Mesenchymal stem cell (in vitro differentiated cells and primary cell): ENCODE measurements around the gene DENND5A.

Source experiments
- DNase-seq: peaks from one replicate; pipeline ENCODE4 v3.0.0-alpha.2; 2013
- H2AFZ ChIP-seq: one replicate; pipeline ENCODE4 v1.6.1; 2013; ENCODE audit warnings: low read depth, mild to moderate bottlenecking, control low read depth, inconsistent platforms, low read length, moderate library complexity
- H2AK5ac ChIP-seq: 2 replicates; pipeline ENCODE4 v1.6.1; 2013; ENCODE audit warnings: low read length, moderate library complexity, mild to moderate bottlenecking, inconsistent platforms; ENCODE audit not compliant: severe bottlenecking
- H2BK120ac ChIP-seq: one replicate; pipeline ENCODE4 v1.6.1; 2013; ENCODE audit warnings: low read depth, mild to moderate bottlenecking, inconsistent platforms, low read length, moderate library complexity
- H2BK12ac ChIP-seq, 2 experiments: one replicate each; pipeline ENCODE4 v1.6.1; 2013; ENCODE audit warnings: inconsistent platforms in 2 of 2, low read length in 2 of 2, mild to moderate bottlenecking in 2 of 2, moderate library complexity in 2 of 2, control low read depth in 1 of 2
- H2BK15ac ChIP-seq: one replicate; pipeline ENCODE4 v1.6.1; 2013; ENCODE audit warnings: mild to moderate bottlenecking, low read depth, inconsistent platforms; ENCODE audit not compliant: poor library complexity, severe bottlenecking
- H2BK5ac ChIP-seq: 2 replicates; pipeline ENCODE4 v1.6.1; 2013; ENCODE audit warnings: low read depth, mild to moderate bottlenecking, low read length, control low read depth, inconsistent platforms; ENCODE audit not compliant: poor library complexity, severe bottlenecking
- H3K14ac ChIP-seq, 2 experiments: one replicate each; pipeline ENCODE4 v1.6.1; 2013; ENCODE audit warnings: inconsistent platforms in 2 of 2, low read length in 2 of 2, control low read depth in 1 of 2, mild to moderate bottlenecking in 1 of 2, moderate library complexity in 1 of 2
- H3K18ac ChIP-seq, 2 experiments: one replicate each; pipeline ENCODE4 v1.6.1; 2013; ENCODE audit warnings: inconsistent platforms in 2 of 2, low read length in 2 of 2, control low read depth in 1 of 2, low read depth in 1 of 2, mild to moderate bottlenecking in 1 of 2
- H3K23ac ChIP-seq, 2 experiments: one replicate each; pipeline ENCODE4 v1.6.1; 2013; ENCODE audit warnings: inconsistent platforms in 2 of 2, low read length in 2 of 2, mild to moderate bottlenecking in 2 of 2, moderate library complexity in 2 of 2, control low read depth in 1 of 2
- H3K27ac ChIP-seq: 2 replicates; pipeline ENCODE4 v1.5.1; 2013; ENCODE audit warnings: mild to moderate bottlenecking, moderate library complexity, low read length, control low read depth, inconsistent platforms; ENCODE audit not compliant: poor library complexity, severe bottlenecking
- H3K27me3 ChIP-seq, 2 experiments: 2 replicates each; pipeline versions ENCODE4 v1.6.1 to v1.7.0; 2013; ENCODE audit warnings: low read length in 2 of 2, mild to moderate bottlenecking in 2 of 2, moderate library complexity in 2 of 2, control low read depth in 1 of 2, inconsistent platforms in 1 of 2; ENCODE audit not compliant: control insufficient read depth in 1 of 2, insufficient read depth in 1 of 2
- H3K36me3 ChIP-seq, 2 experiments: 2 replicates each; pipeline versions ENCODE4 v1.6.1 to v1.7.0; 2013; ENCODE audit warnings: low read length in 2 of 2, control low read depth in 1 of 2, inconsistent platforms in 1 of 2, low read depth in 1 of 2, mild to moderate bottlenecking in 1 of 2; ENCODE audit not compliant: insufficient read depth in 2 of 2, control insufficient read depth in 1 of 2
- H3K4ac ChIP-seq, 2 experiments: one replicate each; pipeline ENCODE4 v1.6.1; 2013; ENCODE audit warnings: inconsistent platforms in 2 of 2, low read length in 2 of 2, mild to moderate bottlenecking in 2 of 2, moderate library complexity in 2 of 2, control low read depth in 1 of 2, low read depth in 1 of 2
- H3K4me1 ChIP-seq: 2 replicates; pipeline ENCODE4 v1.6.1; 2013; ENCODE audit warnings: low read depth, low read length, control low read depth; ENCODE audit not compliant: control insufficient read depth, insufficient read depth
- H3K4me2 ChIP-seq: 2 replicates; pipeline ENCODE4 v1.6.1; 2013; ENCODE audit warnings: low read length, mild to moderate bottlenecking, inconsistent platforms; ENCODE audit not compliant: poor library complexity, severe bottlenecking
- H3K4me3 ChIP-seq, 2 experiments: 2 replicates each; pipeline versions ENCODE4 v1.5.1 to v1.7.0; 2013; ENCODE audit warnings: low read length in 2 of 2, mild to moderate bottlenecking in 2 of 2, control low read depth in 1 of 2, low read depth in 1 of 2; ENCODE audit not compliant: insufficient read depth in 1 of 2
- H3K79me1 ChIP-seq: replicated peaks from 2 replicates; pipeline ENCODE4 v1.6.1; 2013; ENCODE audit warnings: mild to moderate bottlenecking, control low read depth, low read length, inconsistent platforms; ENCODE audit not compliant: poor library complexity, severe bottlenecking
- H3K9ac ChIP-seq: 2 replicates; pipeline ENCODE4 v1.7.0; 2013; ENCODE audit warnings: mild to moderate bottlenecking, low read length, moderate library complexity
- H3K9me3 ChIP-seq: 2 replicates; pipeline ENCODE4 v1.7.0; 2013; ENCODE audit warnings: mild to moderate bottlenecking, low read length; ENCODE audit not compliant: control insufficient read depth
- H4K8ac ChIP-seq: one replicate; pipeline ENCODE4 v1.6.1; 2013; ENCODE audit warnings: inconsistent platforms, mild to moderate bottlenecking, low read length, moderate library complexity
- H4K91ac ChIP-seq: one replicate; pipeline ENCODE4 v1.6.1; 2013; ENCODE audit warnings: mild to moderate bottlenecking, low read length, inconsistent platforms
- WGBS: methylation state at CpG from one replicate; pipeline ENCODE4 v1.1.7; 2013; ENCODE audit warnings: mixed read lengths; 5-methylcytosine and 5-hydroxymethylcytosine counted together

DENND5A gene

DNA sequence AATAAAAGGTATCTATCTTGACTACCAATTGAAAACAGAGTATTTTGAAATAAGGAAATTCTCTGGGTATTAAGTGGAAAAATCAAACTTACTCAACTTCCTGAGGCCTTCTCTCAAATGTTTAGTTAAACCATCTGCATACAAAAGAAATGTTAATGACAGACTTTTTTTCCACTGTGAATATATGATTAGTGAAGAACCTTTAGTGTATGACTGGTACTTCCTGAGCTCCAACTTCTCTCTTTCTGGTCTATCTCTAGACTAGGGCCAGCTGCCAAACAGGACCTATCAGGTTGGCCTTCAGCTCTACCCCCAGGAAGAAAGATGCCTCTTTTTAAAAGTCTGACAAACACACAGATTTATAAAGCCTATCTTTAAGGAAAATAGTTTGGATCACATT is 105.0 kb downstream of the DENND5A start:
- no peak overlapping the region for H2AFZ ChIP-seq
- H3K4me3 ChIP-seq, result no peak overlapping the region
- H3K36me3 ChIP-seq, result peaks cover 14 to 66% of the 10 kb centered on the region in 2 experiments
- H4K91ac ChIP-seq, result no peak overlapping the region
- no peaks in the 10 kb centered on the region for H3K9me3 ChIP-seq
- peaks cover 15% of the 10 kb centered on the region for H3K79me1 ChIP-seq
- H2BK15ac ChIP-seq, result no peak overlapping the region
- H3K9ac ChIP-seq, result peak overlapping the region; percentile 33
- H2BK12ac ChIP-seq, result no peak overlapping the region
- H2BK5ac ChIP-seq, result no peak overlapping the region
- H3K4me1 ChIP-seq, result no peaks in the 10 kb centered on the region
- no peak overlapping the region for H3K14ac ChIP-seq
- DNase-seq, result peak; percentile 37
- no peak overlapping the region for H2BK120ac ChIP-seq
- no peak overlapping the region for H3K27ac ChIP-seq
- no peak overlapping the region for H3K4ac ChIP-seq
- no peak overlapping the region for H2AK5ac ChIP-seq
- H4K8ac ChIP-seq, result no peak overlapping the region
- no peak overlapping the region for H3K18ac ChIP-seq
- no peak overlapping the region for H3K4me2 ChIP-seq
- H3K27me3 ChIP-seq, result no peaks in the 10 kb centered on the region
- H3K23ac ChIP-seq, result no peak overlapping the region

DNA sequence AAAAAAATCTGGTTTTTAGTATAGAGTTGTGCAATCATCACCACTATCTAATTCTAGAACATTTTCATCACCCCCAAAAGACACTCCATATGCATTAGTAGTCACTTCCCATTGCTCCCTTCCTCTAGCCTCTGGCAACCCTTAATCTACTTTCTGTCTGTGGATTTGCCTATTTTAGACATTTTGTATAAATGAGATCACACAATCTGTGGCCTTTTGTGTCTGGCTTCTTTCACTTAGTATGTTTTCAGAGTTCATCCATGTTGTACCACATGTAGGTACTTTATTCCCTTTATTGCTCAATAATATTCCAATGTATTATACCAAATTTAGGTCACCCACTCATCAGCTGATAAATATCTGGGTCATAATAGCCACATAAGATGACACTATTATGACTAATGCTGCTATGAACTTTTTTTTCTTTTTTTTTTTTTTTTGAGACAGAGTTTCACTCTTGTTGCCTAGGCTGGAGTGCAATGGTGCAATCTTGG is 106.2 kb downstream of the DENND5A start:
- no peaks in the 10 kb centered on the region for H3K9me3 ChIP-seq
- H2BK120ac ChIP-seq, result no peak overlapping the region
- no peak overlapping the region for H3K4me2 ChIP-seq
- no peak overlapping the region for H4K8ac ChIP-seq
- H3K18ac ChIP-seq, result no peak overlapping the region
- H3K9ac ChIP-seq, result peak overlapping the region; percentile 55
- no peak overlapping the region for H3K4ac ChIP-seq
- H3K4me3 ChIP-seq, result no peak overlapping the region
- no peak overlapping the region for H3K27ac ChIP-seq
- peaks cover 15% of the 10 kb centered on the region for H3K79me1 ChIP-seq
- H3K23ac ChIP-seq, result no peak overlapping the region
- no peak overlapping the region for H2BK5ac ChIP-seq
- H2BK15ac ChIP-seq, result no peak overlapping the region
- no peak overlapping the region for H4K91ac ChIP-seq
- H3K36me3 ChIP-seq, result peaks cover 14 to 60% of the 10 kb centered on the region in 2 experiments
- no peaks in the 10 kb centered on the region for H3K27me3 ChIP-seq
- H3K4me1 ChIP-seq, result no peaks in the 10 kb centered on the region
- no peak overlapping the region for H2BK12ac ChIP-seq
- no peak overlapping the region for H3K14ac ChIP-seq
- DNase-seq, result peak; percentile 54
- no peak overlapping the region for H2AK5ac ChIP-seq
- no peak overlapping the region for H2AFZ ChIP-seq

DNA sequence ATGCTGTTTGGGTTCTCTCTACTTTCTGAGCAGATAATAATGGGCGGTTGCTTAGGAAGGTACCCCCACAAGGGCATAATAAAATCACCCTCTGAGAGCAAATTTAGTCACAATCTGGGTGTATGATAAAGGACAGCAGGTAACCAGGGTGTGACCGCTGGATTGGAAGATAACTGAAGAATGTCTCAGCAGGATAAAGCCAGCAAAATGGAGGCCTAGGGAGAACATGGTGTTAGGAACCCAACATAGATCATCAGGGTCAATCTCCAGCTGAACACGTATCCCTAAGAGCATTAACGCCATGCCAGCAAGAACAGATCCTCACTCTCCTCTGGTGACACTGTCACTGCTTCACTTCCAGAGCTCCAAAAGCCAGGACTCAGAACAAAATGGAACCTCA is 109.2 kb downstream of the DENND5A start:
- no peak overlapping the region for H4K8ac ChIP-seq
- no peak overlapping the region for H3K23ac ChIP-seq
- H3K9me3 ChIP-seq, result no peaks in the 10 kb centered on the region
- H3K4me3 ChIP-seq, result no peak overlapping the region
- H3K36me3 ChIP-seq, result peaks cover 20 to 69% of the 10 kb centered on the region in 2 experiments
- peaks cover 17% of the 10 kb centered on the region for H3K79me1 ChIP-seq
- H3K4ac ChIP-seq, result no peak overlapping the region
- DNase-seq, result no peak
- no peak overlapping the region for H2BK12ac ChIP-seq
- H3K9ac ChIP-seq, result no peak overlapping the region
- peaks cover under 1% of the 10 kb centered on the region for H3K4me1 ChIP-seq
- H2AFZ ChIP-seq, result no peak overlapping the region
- no peak overlapping the region for H2BK120ac ChIP-seq
- H2BK15ac ChIP-seq, result no peak overlapping the region
- no peaks in the 10 kb centered on the region for H3K27me3 ChIP-seq
- H2BK5ac ChIP-seq, result no peak overlapping the region
- H3K14ac ChIP-seq, result no peak overlapping the region
- no peak overlapping the region for H4K91ac ChIP-seq
- H3K4me2 ChIP-seq, result no peak overlapping the region
- H2AK5ac ChIP-seq, result no peak overlapping the region
- no peak overlapping the region for H3K18ac ChIP-seq
- no peak overlapping the region for H3K27ac ChIP-seq
- WGBS, result 92% methylated on average over 4 of the region's 4 CpGs

DNA sequence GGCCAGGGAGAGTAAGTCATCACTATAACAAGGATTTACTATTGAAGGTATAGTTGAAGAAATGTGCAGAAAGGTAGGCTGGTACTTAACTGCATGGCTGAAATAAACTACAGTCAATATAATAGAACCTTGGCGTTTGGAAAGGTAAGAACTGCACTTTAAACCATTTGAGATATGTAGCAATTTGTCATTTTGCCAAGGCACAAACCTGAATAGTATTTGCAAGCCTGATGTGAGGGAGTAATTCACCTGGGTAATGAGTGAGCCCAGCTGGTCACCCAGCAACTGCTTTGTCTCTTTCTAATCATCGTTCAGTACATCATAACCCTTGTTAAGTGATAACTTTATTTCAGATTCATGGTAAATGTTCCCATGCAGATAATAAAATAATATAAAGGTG is 111.5 kb downstream of the DENND5A start:
- no peak overlapping the region for H3K18ac ChIP-seq
- H3K4me3 ChIP-seq, result no peak overlapping the region
- H3K36me3 ChIP-seq, result peaks cover 21 to 72% of the 10 kb centered on the region in 2 experiments
- H3K27me3 ChIP-seq, result no peaks in the 10 kb centered on the region
- WGBS, result 90% methylated on average over 1 of the region's 2 CpGs
- H4K91ac ChIP-seq, result no peak overlapping the region
- H3K9me3 ChIP-seq, result no peaks in the 10 kb centered on the region
- H3K79me1 ChIP-seq, result peaks cover 23% of the 10 kb centered on the region
- no peak overlapping the region for H3K4ac ChIP-seq
- H3K9ac ChIP-seq, result no peak overlapping the region
- H2BK5ac ChIP-seq, result no peak overlapping the region
- DNase-seq, result no peak
- no peak overlapping the region for H4K8ac ChIP-seq
- H2BK12ac ChIP-seq, result no peak overlapping the region
- no peak overlapping the region for H2AK5ac ChIP-seq
- H3K14ac ChIP-seq, result no peak overlapping the region
- no peak overlapping the region for H2AFZ ChIP-seq
- H3K4me2 ChIP-seq, result no peak overlapping the region
- peaks cover 2% of the 10 kb centered on the region for H3K4me1 ChIP-seq
- no peak overlapping the region for H2BK120ac ChIP-seq
- H2BK15ac ChIP-seq, result no peak overlapping the region
- no peak overlapping the region for H3K27ac ChIP-seq
- H3K23ac ChIP-seq, result no peak overlapping the region
